GM12878 (cell line): Measurements from ENCODE around the gene CRELD2. TPM values are rescaled to one million over a fixed set of nuclear protein-coding genes. Genes with fewer than 3 reads are reported as not detected.

Experiments used
- BCL3 ChIP-seq: IDR thresholded peaks from 2 replicates; pipeline ENCODE4 v1.6.1; 2011; ENCODE audit warnings: borderline replicate concordance, low read depth, mild to moderate bottlenecking, moderate library complexity, low read length; ENCODE audit not compliant: insufficient read depth, poor library complexity, severe bottlenecking
- CBX5 ChIP-seq: sonication (generic); IDR thresholded peaks from 2 replicates; pipeline ENCODE4 v1.6.1; 2016; ENCODE audit warnings: low read depth, moderate library complexity, mild to moderate bottlenecking, inconsistent platforms
- EED ChIP-seq: sonication (generic); IDR thresholded peaks from 2 replicates; pipeline ENCODE4 v1.6.1; 2016; ENCODE audit warnings: antibody characterized with exemption, low read depth
- ESRRA ChIP-seq: IDR thresholded peaks from 2 replicates; pipeline ENCODE4 v1.6.1; 2012; ENCODE audit warnings: mild to moderate bottlenecking, low read length, improper control_type of control experiment
- HDAC2 ChIP-seq: fragments of 200-600 bp; sonication (generic); IDR thresholded peaks from 2 replicates; pipeline ENCODE4 v1.6.1; 2017
- HDGF ChIP-seq: fragments of 450-650 bp; IDR thresholded peaks from 2 replicates; pipeline ENCODE4 v1.6.1; 2016; ENCODE audit warnings: antibody characterized with exemption
- IKZF2 ChIP-seq, 2 experiments: fragments of 450-650 bp; IDR thresholded peaks; 2 replicates each; pipeline ENCODE4 v1.6.1; 2017; ENCODE audit warnings: mild to moderate bottlenecking in 2 of 2, moderate library complexity in 2 of 2
- MEF2B ChIP-seq: fragments of 450-650 bp; IDR thresholded peaks from 2 replicates; pipeline ENCODE4 v1.6.1; 2018; ENCODE audit warnings: mild to moderate bottlenecking, moderate library complexity; ENCODE audit not compliant: partially characterized antibody, poor library complexity, severe bottlenecking
- NR2F1 ChIP-seq: fragments of 450-650 bp; conservative IDR thresholded peaks from 2 replicates; pipeline ENCODE4 v1.6.1; 2017; ENCODE audit warnings: mild to moderate bottlenecking
- SIX5 ChIP-seq: IDR thresholded peaks from 2 replicates; pipeline ENCODE4 v1.6.1; 2011; ENCODE audit warnings: mild to moderate bottlenecking, low read depth, low read length, moderate library complexity; ENCODE audit not compliant: severe bottlenecking
- SMAD1 ChIP-seq: fragments of 450-650 bp; IDR thresholded peaks from 2 replicates; pipeline ENCODE4 v1.6.1; 2018; ENCODE audit warnings: mild to moderate bottlenecking, low read depth; ENCODE audit not compliant: partially characterized antibody
- SMAD5 ChIP-seq: IDR thresholded peaks from 2 replicates; pipeline ENCODE4 v1.6.1; 2016; ENCODE audit warnings: antibody characterized with exemption, low read depth
- SREBF2 ChIP-seq: IDR thresholded peaks from 2 replicates; pipeline ENCODE4 v1.6.1; 2012; ENCODE audit warnings: mild to moderate bottlenecking, low read length
- SUZ12 ChIP-seq: fragments of 200-600 bp; sonication (generic); IDR thresholded peaks from one replicate; pipeline ENCODE4 v1.6.1; 2018; ENCODE audit warnings: antibody characterized with exemption, mild to moderate bottlenecking; ENCODE audit not compliant: unreplicated experiment
- TBL1XR1 ChIP-seq: IDR thresholded peaks from 2 replicates; pipeline ENCODE4 v1.6.1; 2012; ENCODE audit warnings: low read depth, low read length, improper control_type of control experiment
- TCF3 ChIP-seq: IDR thresholded peaks from 2 replicates; pipeline ENCODE4 v1.6.1; 2012; ENCODE audit warnings: low read depth, mild to moderate bottlenecking, low read length, borderline replicate concordance; ENCODE audit not compliant: insufficient read depth
- ZNF274 ChIP-seq: IDR thresholded peaks from one replicate; pipeline ENCODE4 v1.8.0; 2011; ENCODE audit not compliant: insufficient read length, insufficient read depth
- polyA plus RNA-seq, 11 experiments: library from polyadenylated mRNA; depleted of rRNA in 4 of 11; unstranded in 6 of 11; stranded (reverse) in 5 of 11; fragments of >200 nt; fragmentation: Nextera tagmentation in 4 of 11; fragmentation: Illumina TruSeq in 1 of 11; extraction: Ambion mirVana in 4 of 11; extraction: Trizol in 1 of 11; gene quantifications; 1 replicate in 1 of 11; 2 replicates in 10 of 11; pipeline versions ENCODE4 v1.2.1 to v1.2.3, GENCODE V29; 2011 to 2016; ENCODE audit warnings: inconsistent platforms in 2 of 11, missing spikeins in 2 of 11, low read depth in 1 of 11
- total RNA-seq, 4 experiments: library from RNA; depleted of rRNA in 3 of 4; stranded (reverse); fragments of >200 nt in 3 of 4; fragmentation: Illumina TruSeq in 1 of 4; extraction: Trizol in 1 of 4; gene quantifications; 2 replicates each; pipeline versions ENCODE4 v1.2.1 to v1.2.3, GENCODE V29; 2013 to 2021
- TF ChIP-seq, protein P1 (sequence below): fragments of 150-350 bp; IDR thresholded peaks from 2 replicates; pipeline ENCODE4 v1.6.1; 2014; ENCODE audit warnings: mild to moderate bottlenecking, low read depth, low read length
- TF ChIP-seq, protein P2 (sequence below): IDR thresholded peaks from 2 replicates; pipeline ENCODE4 v1.6.1; 2012; ENCODE audit warnings: mild to moderate bottlenecking, low read depth, low read length
- TF ChIP-seq, protein P3 (sequence below): fragments of 450-650 bp; IDR thresholded peaks from 2 replicates; pipeline ENCODE4 v1.6.1; 2017; ENCODE audit warnings: mild to moderate bottlenecking

Gene CRELD2
- total and polyA plus RNA-seq, 10 of the 15 experiments (the other 5 are each of a cell fraction or from before 2014, with no cell fraction given) = 9.4 to 111 (median 25.9) TPM

GRCh38 chr22:49936018-49936972, 17.9 kb downstream of the CRELD2 start (continued):
- TF ChIP-seq SMAD1 = no peak
- TF ChIP-seq TBL1XR1 = peak; percentile 96
- TF ChIP-seq ZNF274 = no peak
- no peak for TF ChIP-seq SMAD5
- no peak for TF ChIP-seq SIX5
- TF ChIP-seq SUZ12 = no peak
- TF ChIP-seq NR2F1 = peak; percentile 99
- TF ChIP-seq, protein P1, sequence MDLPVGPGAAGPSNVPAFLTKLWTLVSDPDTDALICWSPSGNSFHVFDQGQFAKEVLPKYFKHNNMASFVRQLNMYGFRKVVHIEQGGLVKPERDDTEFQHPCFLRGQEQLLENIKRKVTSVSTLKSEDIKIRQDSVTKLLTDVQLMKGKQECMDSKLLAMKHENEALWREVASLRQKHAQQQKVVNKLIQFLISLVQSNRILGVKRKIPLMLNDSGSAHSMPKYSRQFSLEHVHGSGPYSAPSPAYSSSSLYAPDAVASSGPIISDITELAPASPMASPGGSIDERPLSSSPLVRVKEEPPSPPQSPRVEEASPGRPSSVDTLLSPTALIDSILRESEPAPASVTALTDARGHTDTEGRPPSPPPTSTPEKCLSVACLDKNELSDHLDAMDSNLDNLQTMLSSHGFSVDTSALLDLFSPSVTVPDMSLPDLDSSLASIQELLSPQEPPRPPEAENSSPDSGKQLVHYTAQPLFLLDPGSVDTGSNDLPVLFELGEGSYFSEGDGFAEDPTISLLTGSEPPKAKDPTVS = no peak
- no peak for TF ChIP-seq HDAC2
- TF ChIP-seq HDGF = no peak
- peak; percentile 79; the same call in 1 of the 2 replicates for TF ChIP-seq EED
- peak; percentile 83 for TF ChIP-seq ESRRA
- no peak for TF ChIP-seq SREBF2
- TF ChIP-seq, protein P2, sequence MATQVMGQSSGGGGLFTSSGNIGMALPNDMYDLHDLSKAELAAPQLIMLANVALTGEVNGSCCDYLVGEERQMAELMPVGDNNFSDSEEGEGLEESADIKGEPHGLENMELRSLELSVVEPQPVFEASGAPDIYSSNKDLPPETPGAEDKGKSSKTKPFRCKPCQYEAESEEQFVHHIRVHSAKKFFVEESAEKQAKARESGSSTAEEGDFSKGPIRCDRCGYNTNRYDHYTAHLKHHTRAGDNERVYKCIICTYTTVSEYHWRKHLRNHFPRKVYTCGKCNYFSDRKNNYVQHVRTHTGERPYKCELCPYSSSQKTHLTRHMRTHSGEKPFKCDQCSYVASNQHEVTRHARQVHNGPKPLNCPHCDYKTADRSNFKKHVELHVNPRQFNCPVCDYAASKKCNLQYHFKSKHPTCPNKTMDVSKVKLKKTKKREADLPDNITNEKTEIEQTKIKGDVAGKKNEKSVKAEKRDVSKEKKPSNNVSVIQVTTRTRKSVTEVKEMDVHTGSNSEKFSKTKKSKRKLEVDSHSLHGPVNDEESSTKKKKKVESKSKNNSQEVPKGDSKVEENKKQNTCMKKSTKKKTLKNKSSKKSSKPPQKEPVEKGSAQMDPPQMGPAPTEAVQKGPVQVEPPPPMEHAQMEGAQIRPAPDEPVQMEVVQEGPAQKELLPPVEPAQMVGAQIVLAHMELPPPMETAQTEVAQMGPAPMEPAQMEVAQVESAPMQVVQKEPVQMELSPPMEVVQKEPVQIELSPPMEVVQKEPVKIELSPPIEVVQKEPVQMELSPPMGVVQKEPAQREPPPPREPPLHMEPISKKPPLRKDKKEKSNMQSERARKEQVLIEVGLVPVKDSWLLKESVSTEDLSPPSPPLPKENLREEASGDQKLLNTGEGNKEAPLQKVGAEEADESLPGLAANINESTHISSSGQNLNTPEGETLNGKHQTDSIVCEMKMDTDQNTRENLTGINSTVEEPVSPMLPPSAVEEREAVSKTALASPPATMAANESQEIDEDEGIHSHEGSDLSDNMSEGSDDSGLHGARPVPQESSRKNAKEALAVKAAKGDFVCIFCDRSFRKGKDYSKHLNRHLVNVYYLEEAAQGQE = 0 out of 2 replicates have a peak, but pooled peaks have one; percentile 21
- TF ChIP-seq MEF2B = peak; percentile 74
- no peak; the same call in 1 of the 2 replicates for TF ChIP-seq CBX5
- TF ChIP-seq, protein P3, sequence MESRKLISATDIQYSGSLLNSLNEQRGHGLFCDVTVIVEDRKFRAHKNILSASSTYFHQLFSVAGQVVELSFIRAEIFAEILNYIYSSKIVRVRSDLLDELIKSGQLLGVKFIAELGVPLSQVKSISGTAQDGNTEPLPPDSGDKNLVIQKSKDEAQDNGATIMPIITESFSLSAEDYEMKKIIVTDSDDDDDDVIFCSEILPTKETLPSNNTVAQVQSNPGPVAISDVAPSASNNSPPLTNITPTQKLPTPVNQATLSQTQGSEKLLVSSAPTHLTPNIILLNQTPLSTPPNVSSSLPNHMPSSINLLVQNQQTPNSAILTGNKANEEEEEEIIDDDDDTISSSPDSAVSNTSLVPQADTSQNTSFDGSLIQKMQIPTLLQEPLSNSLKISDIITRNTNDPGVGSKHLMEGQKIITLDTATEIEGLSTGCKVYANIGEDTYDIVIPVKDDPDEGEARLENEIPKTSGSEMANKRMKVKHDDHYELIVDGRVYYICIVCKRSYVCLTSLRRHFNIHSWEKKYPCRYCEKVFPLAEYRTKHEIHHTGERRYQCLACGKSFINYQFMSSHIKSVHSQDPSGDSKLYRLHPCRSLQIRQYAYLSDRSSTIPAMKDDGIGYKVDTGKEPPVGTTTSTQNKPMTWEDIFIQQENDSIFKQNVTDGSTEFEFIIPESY = no peak
- peak; percentile 71 for TF ChIP-seq BCL3
- peak; percentile 78 to 82 for TF ChIP-seq IKZF2 (IDR thresholded peaks at IDR 0.05)
- TF ChIP-seq TCF3 = no peak
